A673 (cell line): ENCODE results near the gene BTBD16. TPM values are rescaled to one million over a fixed set of nuclear protein-coding genes. Genes with fewer than 3 reads are reported as not detected.

Experiments used
- BruUV-seq: library from RNA; stranded (reverse); fragments of 400-500 nt; replicated peaks from 2 replicates; lab custom pipeline; 2021; lab: Mats Ljungman, UMichigan
- CTCF ChIA-PET: fragments of 300-600 bp; sonication (Branson Sonifier 250); formaldehyde crosslinking; loops from one replicate; lab custom pipeline; 2022; ENCODE audit warnings: antibody characterized with exemption; lab: Charles Lee
- POLR2A ChIA-PET: fragments of 300-600 bp; sonication (Branson Sonifier 250); formaldehyde crosslinking; loops from one replicate; lab custom pipeline; 2022; ENCODE audit warnings: antibody characterized with exemption; ENCODE audit not compliant: low non-redundant PET; lab: Charles Lee
- DNase-seq: peaks from one replicate; pipeline ENCODE4 v3.0.0-alpha.2; 2015; ENCODE audit warnings: low spot score
- H3K27ac ChIP-seq: fragments of 200-600 bp; sonication (generic); 2 replicates; pipeline ENCODE4 v1.5.1; 2016; ENCODE audit warnings: mixed run types, low read depth, mild to moderate bottlenecking, mixed read lengths, antibody characterized with exemption, low read length; ENCODE audit not compliant: poor library complexity, severe bottlenecking
- H3K27me3 ChIP-seq: fragments of 200-600 bp; sonication (generic); replicated peaks from 2 replicates; pipeline ENCODE4 v1.6.1; 2017; ENCODE audit warnings: mixed run types, low read depth, mild to moderate bottlenecking, mixed read lengths, antibody characterized with exemption, low read length; ENCODE audit not compliant: insufficient read depth, poor library complexity
- H3K36me3 ChIP-seq: fragments of 200-600 bp; sonication (generic); 2 replicates; pipeline ENCODE4 v1.6.1; 2016; ENCODE audit warnings: mixed run types, mild to moderate bottlenecking, mixed read lengths, antibody characterized with exemption, low read length; ENCODE audit not compliant: insufficient read depth, poor library complexity, severe bottlenecking
- H3K4me1 ChIP-seq: fragments of 200-600 bp; sonication (generic); 2 replicates; pipeline ENCODE4 v1.6.1; 2017; ENCODE audit warnings: mixed run types, mild to moderate bottlenecking, mixed read lengths, antibody characterized with exemption, low read length; ENCODE audit not compliant: insufficient read depth, poor library complexity, severe bottlenecking
- H3K4me3 ChIP-seq: fragments of 200-600 bp; sonication (generic); 2 replicates; pipeline ENCODE4 v1.5.1; 2016; ENCODE audit warnings: low read depth, mixed run types, mild to moderate bottlenecking, mixed read lengths, low read length; ENCODE audit not compliant: poor library complexity, severe bottlenecking
- H3K9me3 ChIP-seq: fragments of 200-600 bp; sonication (generic); 2 replicates; pipeline ENCODE4 v1.6.1; 2016; ENCODE audit warnings: mixed run types, low read depth, mild to moderate bottlenecking, mixed read lengths, antibody characterized with exemption, low read length; ENCODE audit not compliant: poor library complexity, severe bottlenecking
- CTCF ChIP-seq: fragments of 300-800, 200-600 bp; sonication (generic); conservative IDR thresholded peaks from 2 replicates; pipeline ENCODE4 v1.5.1; 2017; ENCODE audit warnings: low read depth, mild to moderate bottlenecking, antibody characterized with exemption, low read length, moderate library complexity, mixed read lengths
- EZH2 ChIP-seq: fragments of 200-600 bp; sonication (generic); IDR thresholded peaks from 2 replicates; pipeline ENCODE4 v1.6.1; 2017; ENCODE audit warnings: borderline replicate concordance, low read depth, mild to moderate bottlenecking, mixed read lengths, antibody characterized with exemption, low read length; ENCODE audit not compliant: poor library complexity, severe bottlenecking
- intact Hi-C: fragments of 100-400 bp; cut with micrococcal nuclease; formaldehyde crosslinking; loops from one replicate; pipeline ENCODE4 v1.10.0; 2022; ENCODE audit not compliant: unreplicated experiment
- total RNA-seq: library from RNA; stranded (reverse); gene quantifications from 2 replicates; pipeline ENCODE4 v1.2.3, GENCODE V29; 2021

The BTBD16 gene
- total RNA-seq, 1 experiment from 2014 or later, result not detected

- no TSS peak for BruUV-seq
- Histone ChIP-seq H3K9me3 (no peaks in the 10 kb centered on the region), H3K4me3 (no peak overlapping the region), H3K36me3 (no peaks in the 10 kb centered on the region), H3K27me3 (peaks cover 7% of the 10 kb centered on the region), H3K27ac (no peak overlapping the region), H3K4me1 (no peaks in the 10 kb centered on the region)
- intact Hi-C loops, result no loop called here
- no peak for TF ChIP-seq EZH2
- TF ChIP-seq CTCF, result no peak
- DNase-seq, result no peak
- ChIA-PET CTCF (no interaction called here), POLR2A (no interaction called here)
Observed at GRCh38 chr10:122362621-122363020, 91.5 kb downstream of the BTBD16 start.

GRCh38 chr10:122363311-122363710 is 92.2 kb downstream of the BTBD16 start:
- no peak overlapping the region for H3K27ac ChIP-seq
- POLR2A ChIA-PET, result no interaction called here

GRCh38 chr10:122363722-122364463 is 92.8 kb downstream of the BTBD16 start:
- H3K4me1 ChIP-seq, result no peaks in the 10 kb centered on the region
- no peak for DNase-seq
- POLR2A ChIA-PET, result no interaction called here
- H3K9me3 ChIP-seq, result no peaks in the 10 kb centered on the region
- H3K27ac ChIP-seq, result no peak overlapping the region
- no peak for TF ChIP-seq CTCF
- no peak for TF ChIP-seq EZH2
- no peak overlapping the region for H3K4me3 ChIP-seq
- peaks cover 10% of the 10 kb centered on the region for H3K27me3 ChIP-seq
- intact Hi-C loops, result no loop called here
- H3K36me3 ChIP-seq, result no peaks in the 10 kb centered on the region
- BruUV-seq, result no TSS peak
- CTCF ChIA-PET, result no interaction called here

More at GRCh38 chr10:122363311-122363710, 92.2 kb downstream of the BTBD16 start:
- H3K9me3 ChIP-seq, result no peaks in the 10 kb centered on the region
- no peak for TF ChIP-seq EZH2
- TF ChIP-seq CTCF, result no peak
- intact Hi-C loops, result no loop called here
- peaks cover 10% of the 10 kb centered on the region for H3K27me3 ChIP-seq
- H3K4me1 ChIP-seq, result no peaks in the 10 kb centered on the region
- no peaks in the 10 kb centered on the region for H3K36me3 ChIP-seq
- CTCF ChIA-PET, result no interaction called here
- DNase-seq, result no peak
- no peak overlapping the region for H3K4me3 ChIP-seq
- no TSS peak for BruUV-seq
